ENCODE measurements around the gene SOX5.

SOX5 gene

GRCh38 chr12:23867794-23868193 lies 81.7 kb downstream of the SOX5 start:
- Mint-ChIP-seq H3K9me3 (peaks cover 9% of the 10 kb centered on the region), H3K27ac (no peak overlapping the region), H3K4me1 (no peaks in the 10 kb centered on the region), H3K36me3 (ENCODE audit: low read depth) (peaks cover 25% of the 10 kb centered on the region), H3K27me3 (ENCODE audit: low read depth) (no peaks in the 10 kb centered on the region), H3K4me3 (no peak overlapping the region)
- no peak for TF ChIP-seq CTCF (IDR thresholded peaks at IDR 0.05; ENCODE audit: unreplicated experiment in 3 of 3)

- Mint-ChIP-seq H3K4me1 (no peaks in the 10 kb centered on the region), H3K4me3 (no peak overlapping the region), H3K36me3 (ENCODE audit: low read depth) (peaks cover 47% of the 10 kb centered on the region), H3K27me3 (ENCODE audit: low read depth) (no peaks in the 10 kb centered on the region), H3K27ac (no peak overlapping the region), H3K9me3 (peaks cover 19% of the 10 kb centered on the region)
- no peak for TF ChIP-seq CTCF (IDR thresholded peaks at IDR 0.05; ENCODE audit: unreplicated experiment in 3 of 3)
These were observed 86.8 kb downstream of the SOX5 start for GRCh38 chr12:23862701-23863100.

GRCh38 chr12:23860019-23860418 lies 89.5 kb downstream of the SOX5 start:
- peaks cover 22% of the 10 kb centered on the region for H3K9me3 Mint-ChIP-seq
- TF ChIP-seq CTCF (IDR thresholded peaks at IDR 0.05; ENCODE audit: unreplicated experiment in 3 of 3), result no peak
- peaks cover 43% of the 10 kb centered on the region for H3K36me3 Mint-ChIP-seq (ENCODE audit: low read depth)
- no peak overlapping the region for H3K27ac Mint-ChIP-seq
- H3K27me3 Mint-ChIP-seq (ENCODE audit: low read depth), result no peaks in the 10 kb centered on the region
- H3K4me3 Mint-ChIP-seq, result no peak overlapping the region
- no peaks in the 10 kb centered on the region for H3K4me1 Mint-ChIP-seq

GRCh38 chr12:23857178-23857577 lies 92.3 kb downstream of the SOX5 start:
- H3K27ac Mint-ChIP-seq, result no peak overlapping the region
- H3K36me3 Mint-ChIP-seq (ENCODE audit: low read depth), result peaks cover 34% of the 10 kb centered on the region
- H3K4me1 Mint-ChIP-seq, result no peaks in the 10 kb centered on the region
- H3K9me3 Mint-ChIP-seq, result peaks cover 16% of the 10 kb centered on the region
- H3K27me3 Mint-ChIP-seq (ENCODE audit: low read depth), result no peaks in the 10 kb centered on the region
- TF ChIP-seq CTCF (IDR thresholded peaks at IDR 0.05; ENCODE audit: unreplicated experiment in 3 of 3), result no peak
- H3K4me3 Mint-ChIP-seq, result no peak overlapping the region

DNA sequence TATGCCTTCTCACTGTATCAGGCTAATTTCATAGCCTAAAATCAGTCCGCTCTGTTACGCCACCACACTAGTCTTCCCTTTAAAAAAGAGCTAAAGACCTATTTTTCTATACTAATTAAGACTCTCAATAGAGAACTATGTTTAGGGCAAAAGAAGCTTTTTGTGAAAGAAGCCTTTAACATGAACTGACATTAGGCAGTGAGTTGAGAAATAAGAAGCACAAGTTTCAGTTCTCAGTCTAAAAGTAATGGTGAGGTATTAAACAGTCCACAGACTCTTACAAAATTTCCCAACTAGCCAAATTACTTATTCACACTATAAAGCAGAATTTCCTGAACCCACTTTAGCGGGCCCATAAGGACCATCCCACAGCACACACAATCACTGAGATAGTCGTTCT lies 93.7 kb downstream of the SOX5 start:
- Mint-ChIP-seq H3K9me3 (peaks cover 16% of the 10 kb centered on the region), H3K4me1 (no peaks in the 10 kb centered on the region), H3K36me3 (ENCODE audit: low read depth) (peaks cover 31% of the 10 kb centered on the region), H3K4me3 (no peak overlapping the region), H3K27me3 (ENCODE audit: low read depth) (no peaks in the 10 kb centered on the region), H3K27ac (no peak overlapping the region)
- TF ChIP-seq CTCF (IDR thresholded peaks at IDR 0.05; ENCODE audit: unreplicated experiment in 3 of 3), result no peak

DNA sequence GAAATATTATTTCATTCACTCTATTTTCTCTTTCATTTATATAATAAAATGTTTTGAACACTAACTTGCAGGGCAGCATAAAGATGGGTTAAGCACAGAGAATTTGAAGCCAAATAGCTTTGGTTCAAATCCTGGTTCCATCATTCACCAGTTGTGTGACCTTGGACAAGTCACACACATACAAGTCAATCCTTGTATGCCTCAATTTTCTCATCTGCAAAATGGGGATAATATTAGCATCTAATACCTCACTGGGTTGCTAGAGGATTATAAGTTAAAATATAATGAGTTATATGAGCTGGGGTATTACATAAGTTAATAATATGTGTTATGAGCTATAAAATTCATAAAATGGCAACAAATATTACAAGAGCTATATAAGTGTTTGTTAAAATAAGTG lies 94.9 kb downstream of the SOX5 start:
- no peak for TF ChIP-seq CTCF (IDR thresholded peaks at IDR 0.05; ENCODE audit: unreplicated experiment in 3 of 3)
- Mint-ChIP-seq H3K4me1 (no peaks in the 10 kb centered on the region), H3K9me3 (peaks cover 12% of the 10 kb centered on the region), H3K4me3 (no peak overlapping the region), H3K27ac (no peak overlapping the region), H3K27me3 (ENCODE audit: low read depth) (no peaks in the 10 kb centered on the region), H3K36me3 (ENCODE audit: low read depth) (peaks cover 19% of the 10 kb centered on the region)
